ENCODE results near the gene NIPA2. TPM values are rescaled to one million over a fixed set of nuclear protein-coding genes. Genes with fewer than 3 reads are reported as not detected.

NIPA2 gene
- total RNA-seq, 1 donor from 2014 or later, result 78.0 TPM

- no peak for DNase-seq (ENCODE audit: low read depth)
Measured at GRCh38 chr15:22902981-22903380, 64.5 kb downstream of the NIPA2 start.

GRCh38 chr15:22903427-22903826 lies 65.0 kb downstream of the NIPA2 start:
- DNase-seq (ENCODE audit: low read depth), result no peak

GRCh38 chr15:22903961-22904534 lies 65.6 kb downstream of the NIPA2 start:
- DNase-seq (ENCODE audit: low read depth), result no peak

GRCh38 chr15:22904736-22905135 lies 66.3 kb downstream of the NIPA2 start:
- no peak for DNase-seq (ENCODE audit: low read depth)

GRCh38 chr15:22907161-22907950 lies 68.9 kb downstream of the NIPA2 start:
- no peak for DNase-seq (ENCODE audit: low read depth)

- no peak for DNase-seq (ENCODE audit: low read depth)
Measured at GRCh38 chr15:22908830-22909229, 70.4 kb downstream of the NIPA2 start.

GRCh38 chr15:22911306-22911705 lies 72.8 kb downstream of the NIPA2 start:
- DNase-seq (ENCODE audit: low read depth), result no peak

GRCh38 chr15:22912256-22912655 lies 73.8 kb downstream of the NIPA2 start:
- DNase-seq (ENCODE audit: low read depth), result no peak

GRCh38 chr15:22913646-22914380 lies 75.3 kb downstream of the NIPA2 start:
- DNase-seq (ENCODE audit: low read depth), result no peak

- DNase-seq (ENCODE audit: low read depth), result no peak
Measured at GRCh38 chr15:22915866-22916515, 77.5 kb downstream of the NIPA2 start.

- DNase-seq (ENCODE audit: low read depth), result no peak
Measured at GRCh38 chr15:22916606-22917350, 78.3 kb downstream of the NIPA2 start.

GRCh38 chr15:22917556-22917955 lies 79.1 kb downstream of the NIPA2 start:
- DNase-seq (ENCODE audit: low read depth), result no peak

Other genes starting within 250 kb of the NIPA2 start
- 14.8 and 17.7 TPM in 2 replicates for gene NIPA1, start 52.0 kb upstream of the NIPA2 start, total RNA-seq
- gene CYFIP1, start 141.7 kb downstream of the NIPA2 start, total RNA-seq, result 147 and 171 TPM in 2 replicates
- 21.5 and 21.9 TPM in 2 replicates for gene TUBGCP5, start 200.9 kb downstream of the NIPA2 start, total RNA-seq